ENCODE data around the gene HSD17B2.
"Not testable (repeated sequence)": the region's sequence is repeated elsewhere in the genome, so short reads cannot be mapped to it uniquely, and the experiment has no call there.

Gene HSD17B2

GRCh38 chr16:82136956-82137821, 102.1 kb downstream of the HSD17B2 start:
- DNase-seq: no peak

DNA sequence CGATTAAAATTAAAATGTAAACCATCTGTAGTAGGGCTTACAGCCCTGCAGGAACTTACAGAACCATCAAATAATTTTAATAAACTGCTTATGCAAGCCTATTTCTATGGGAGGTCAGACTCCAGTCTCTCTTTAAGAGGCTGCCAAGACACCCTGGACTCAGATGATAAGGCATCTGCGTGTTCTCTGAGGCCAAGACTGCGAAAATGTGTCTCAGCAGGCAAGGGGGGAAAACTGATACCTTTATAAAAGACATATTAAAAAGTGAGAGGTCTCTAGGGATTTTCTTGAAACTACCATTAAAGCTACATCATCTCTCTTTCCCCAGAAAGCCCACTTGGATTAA, 102.7 kb downstream of the HSD17B2 start:
- DNase-seq: no peak

DNA sequence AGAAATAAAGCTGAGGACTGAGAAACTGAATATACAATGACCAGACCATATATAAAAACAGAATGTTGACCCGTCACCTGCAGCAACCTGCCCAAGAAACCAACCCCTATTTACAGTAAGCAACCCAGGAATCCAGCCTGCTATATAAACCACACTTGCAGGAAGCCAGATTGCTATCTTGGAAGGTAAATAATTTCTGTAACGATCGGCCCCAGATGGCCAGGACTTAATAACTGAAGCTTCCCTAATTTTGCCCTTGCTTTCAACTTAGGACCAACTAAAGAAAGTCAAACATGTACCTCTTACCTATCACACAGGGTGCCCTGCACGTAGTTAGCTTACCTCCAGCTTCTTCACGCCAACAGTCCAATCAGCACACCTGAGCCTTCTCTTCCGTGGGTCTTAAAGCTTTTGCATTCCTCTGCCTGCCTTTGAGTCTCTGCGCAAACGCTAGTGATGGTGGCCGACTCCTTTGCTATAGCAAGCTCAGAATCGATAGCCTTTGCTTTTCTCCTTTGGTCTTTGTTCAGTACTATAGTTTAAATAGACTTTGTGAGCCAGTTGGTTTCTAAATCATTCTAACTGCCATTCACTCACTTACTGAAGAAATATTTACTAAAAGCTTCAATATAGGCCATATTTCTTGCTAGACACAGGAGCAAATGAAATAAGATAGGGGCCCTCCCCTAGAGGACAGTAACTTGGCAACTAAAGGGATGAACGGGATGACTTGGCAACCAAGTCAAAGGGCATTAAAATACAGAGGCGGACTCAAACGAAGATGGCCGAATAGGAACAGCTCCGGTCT, 103.6 kb downstream of the HSD17B2 start:
- DNase-seq: no peak

DNA sequence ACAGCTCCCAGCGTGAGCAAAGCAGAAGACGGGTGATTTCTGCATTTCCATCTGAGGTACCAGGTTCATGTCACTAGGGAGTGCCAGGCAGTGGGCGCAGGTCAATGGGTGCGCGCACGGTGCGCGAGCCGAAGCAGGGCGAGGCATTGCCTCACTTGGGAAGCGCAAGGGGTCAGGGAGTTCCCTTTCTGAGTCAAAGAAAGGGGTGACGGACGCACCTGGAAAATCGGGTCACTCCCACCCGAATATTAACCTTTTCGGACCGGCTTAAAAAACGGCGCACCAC, 104.2 kb downstream of the HSD17B2 start:
- not testable (repeated sequence) for DNase-seq

DNA sequence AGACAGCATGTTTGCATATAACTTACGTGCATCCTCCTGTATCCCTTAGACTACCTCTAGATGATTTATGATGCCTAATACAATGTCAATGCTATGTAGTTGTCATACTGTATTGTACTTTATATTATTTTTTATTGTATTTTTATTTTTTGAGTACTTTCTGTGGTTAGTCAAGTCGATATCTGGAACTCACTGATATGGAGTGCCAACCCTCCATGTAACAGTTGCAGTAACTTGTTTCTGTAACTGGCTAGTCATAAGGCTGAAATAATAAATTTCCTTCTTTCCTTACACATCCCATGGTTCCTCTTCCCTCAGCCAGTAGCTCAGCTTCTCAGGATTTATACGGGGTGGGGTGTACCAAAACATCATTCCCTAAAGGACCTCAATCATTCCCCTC, 111.5 kb downstream of the HSD17B2 start:
- no peak for DNase-seq

- DNase-seq: no peak
Observed at GRCh38 chr16:82146957-82147356, 111.9 kb downstream of the HSD17B2 start.

GRCh38 chr16:82147546-82147945, 112.5 kb downstream of the HSD17B2 start:
- no peak for DNase-seq
